ENCODE results near the gene LINS1. TPM values are rescaled to one million over a fixed set of nuclear protein-coding genes. Genes with fewer than 3 reads are reported as not detected.

The LINS1 gene
- polyA plus RNA-seq, 1 experiment, result 12.6 TPM

- Histone ChIP-seq H3K9me3 (ENCODE audit: control insufficient read depth, insufficient read depth, low read length) (no peaks in the 10 kb centered on the region), H3K27ac (ENCODE audit: low read depth, low read length) (no peak overlapping the region), H3K27me3 (ENCODE audit: control insufficient read depth, insufficient read depth, low read length) (no peaks in the 10 kb centered on the region), H3K4me3 (ENCODE audit: low read depth, low read length) (no peak overlapping the region)
- no peak for TF ChIP-seq CTCF (IDR thresholded peaks at IDR 0.05; ENCODE audit: low read depth, low read length)
- CTCF ChIA-PET, result no interaction called here
- POLR2A ChIA-PET, result no interaction called here
- DNase-seq (ENCODE audit: low read depth, low spot score), result no peak
Observed at GRCh38 chr15:100524326-100524725, 77.7 kb downstream of the LINS1 start.

- ChIA-PET POLR2A (no interaction called here), CTCF (no interaction called here)
- Histone ChIP-seq H3K4me3 (ENCODE audit: low read depth, low read length) (no peak overlapping the region), H3K9me3 (ENCODE audit: control insufficient read depth, insufficient read depth, low read length) (no peaks in the 10 kb centered on the region), H3K27me3 (ENCODE audit: control insufficient read depth, insufficient read depth, low read length) (no peaks in the 10 kb centered on the region), H3K27ac (ENCODE audit: low read depth, low read length) (no peak overlapping the region)
- no peak for TF ChIP-seq CTCF (IDR thresholded peaks at IDR 0.05; ENCODE audit: low read depth, low read length)
- no peak for DNase-seq (ENCODE audit: low read depth, low spot score)
Observed at GRCh38 chr15:100521907-100522306, 80.1 kb downstream of the LINS1 start.

- Histone ChIP-seq H3K27ac (ENCODE audit: low read depth, low read length) (no peak overlapping the region), H3K9me3 (ENCODE audit: control insufficient read depth, insufficient read depth, low read length) (no peaks in the 10 kb centered on the region), H3K27me3 (ENCODE audit: control insufficient read depth, insufficient read depth, low read length) (no peaks in the 10 kb centered on the region), H3K4me3 (ENCODE audit: low read depth, low read length) (no peak overlapping the region)
- CTCF ChIA-PET, result no interaction called here
- POLR2A ChIA-PET, result no interaction called here
- no peak for TF ChIP-seq CTCF (IDR thresholded peaks at IDR 0.05; ENCODE audit: low read depth, low read length)
- DNase-seq (ENCODE audit: low read depth, low spot score), result no peak
Observed at GRCh38 chr15:100520132-100520921, 81.7 kb downstream of the LINS1 start.

GRCh38 chr15:100517846-100518245 lies 84.1 kb downstream of the LINS1 start:
- no peak for DNase-seq (ENCODE audit: low read depth, low spot score)
- no peak overlapping the region for H3K4me3 ChIP-seq (ENCODE audit: low read depth, low read length)
- TF ChIP-seq CTCF (IDR thresholded peaks at IDR 0.05; ENCODE audit: low read depth, low read length), result no peak
- no peaks in the 10 kb centered on the region for H3K27me3 ChIP-seq (ENCODE audit: control insufficient read depth, insufficient read depth, low read length)
- H3K27ac ChIP-seq (ENCODE audit: low read depth, low read length), result no peak overlapping the region
- H3K9me3 ChIP-seq (ENCODE audit: control insufficient read depth, insufficient read depth, low read length), result no peaks in the 10 kb centered on the region
- CTCF ChIA-PET, result interaction anchor here (0.6 kb wide), 1 partner anchor 720 kb away, joined by 4 read pairs; no protein-coding TSS in a partner anchor
- POLR2A ChIA-PET, result no interaction called here

Small RNA genes within 50 kb of the gene (small RNA-seq; reads per million reads assigned to genes)
- gene RF00019 (ENCODE audit: insufficient read length, low read depth) (not detected), gene RNU6-181P (ENCODE audit: insufficient read length, low read depth) (not detected), gene RNU6-322P (ENCODE audit: insufficient read length, low read depth) (not detected)

Other genes with a start within 250 kb of the LINS1 start
- gene CERS3, start 73.2 kb downstream of the LINS1 start, polyA plus RNA-seq (2011; rRNA removed), result not detected in 2 replicates
- gene ASB7, start 405 bp upstream of the LINS1 start, polyA plus RNA-seq (2011; rRNA removed), result 12.2 and 13.4 TPM in 2 replicates

Data from AG04450 (cell line).